HG03139 (cell line): ENCODE measurements around the gene NFKBIL1.
"Not testable (repeated sequence)": the region's sequence is repeated elsewhere in the genome, so short reads cannot be mapped to it uniquely, and the experiment has no call there.

Experiments used
- ATAC-seq: cut with Tn5 transposase; IDR thresholded peaks from one replicate; pipeline ENCODE4 v1.9.1; 2021; ENCODE audit not compliant: unreplicated experiment

Gene NFKBIL1

GRCh38 chr6:31546958-31547726, at the start of gene NFKBIL1:
TSS of gene NFKBIL1 (plus strand) at chr6:31547608. CDS start at chr6:31547695, 87 bp downstream.
- peak; percentile 45 for ATAC-seq

- ATAC-seq, result no peak
These were observed 48.7 kb upstream of the NFKBIL1 start for GRCh38 chr6:31498748-31499147.

DNA sequence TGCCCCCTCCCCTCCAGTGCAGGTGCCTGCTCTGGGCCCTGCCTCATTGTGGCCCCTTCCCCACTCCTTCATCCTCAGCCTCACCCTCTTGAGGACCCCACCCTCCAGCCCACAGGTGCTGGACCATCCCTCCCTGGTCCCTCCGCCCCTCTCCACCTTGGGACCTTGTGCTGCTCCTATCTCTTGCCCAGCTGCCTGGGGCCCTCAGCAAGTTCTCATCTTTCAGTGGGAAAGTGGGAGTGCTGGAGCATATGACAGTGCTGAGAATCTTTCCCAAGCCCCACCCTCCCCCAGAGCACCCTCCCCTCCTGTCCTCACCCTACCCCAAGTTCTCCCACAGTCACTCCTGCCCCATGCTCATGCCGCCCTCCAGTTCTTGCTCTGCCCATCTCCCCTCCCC, 47.8 kb upstream of the NFKBIL1 start:
- not testable (repeated sequence) for ATAC-seq

DNA sequence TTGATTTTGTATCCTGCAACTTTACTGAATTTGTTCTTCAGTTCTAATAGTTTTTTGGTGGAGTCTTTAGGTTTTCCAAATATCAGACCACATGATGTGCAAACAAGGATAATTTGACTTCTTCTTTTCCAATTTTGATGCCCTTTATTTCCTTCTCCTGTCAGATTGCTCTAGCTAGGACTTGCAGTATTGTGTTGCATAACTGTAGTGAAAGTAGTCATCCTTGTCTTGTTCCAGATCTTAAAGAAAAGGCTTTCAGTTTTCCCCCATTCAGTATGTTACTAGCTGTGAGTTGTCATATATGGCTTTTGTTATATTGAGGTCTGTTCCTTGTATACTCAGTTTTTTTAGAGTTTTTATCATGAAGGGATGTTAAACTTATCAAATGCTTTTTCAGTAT, 44.8 kb upstream of the NFKBIL1 start:
- no peak for ATAC-seq

GRCh38 chr6:31509036-31509435, 38.4 kb upstream of the NFKBIL1 start:
- not testable (repeated sequence) for ATAC-seq

GRCh38 chr6:31510007-31510406, 37.4 kb upstream of the NFKBIL1 start:
- ATAC-seq, result no peak

- ATAC-seq, result no peak
These were observed 33.8 kb upstream of the NFKBIL1 start for GRCh38 chr6:31513456-31514165.

- ATAC-seq, result no peak
These were observed 25.6 kb upstream of the NFKBIL1 start for GRCh38 chr6:31521835-31522234.

DNA sequence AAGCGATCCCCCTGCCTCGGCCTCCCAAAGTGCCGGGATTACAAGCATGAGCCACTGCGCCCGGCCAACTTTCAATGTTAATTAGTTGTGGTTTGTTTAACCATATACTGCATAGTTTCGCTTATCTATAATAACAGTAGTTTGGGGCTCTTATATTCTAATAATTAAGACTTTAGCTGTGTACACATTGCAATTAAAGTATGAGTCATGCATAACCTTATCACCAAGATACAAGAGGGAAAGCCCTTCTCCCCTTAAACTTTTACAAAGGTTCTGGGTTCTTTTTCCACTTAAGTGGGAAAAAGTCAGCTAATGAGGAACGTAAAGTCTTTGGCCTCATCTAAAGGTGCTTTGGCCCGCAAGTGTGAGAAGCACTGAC, 21.9 kb upstream of the NFKBIL1 start:
- ATAC-seq, result no peak

DNA sequence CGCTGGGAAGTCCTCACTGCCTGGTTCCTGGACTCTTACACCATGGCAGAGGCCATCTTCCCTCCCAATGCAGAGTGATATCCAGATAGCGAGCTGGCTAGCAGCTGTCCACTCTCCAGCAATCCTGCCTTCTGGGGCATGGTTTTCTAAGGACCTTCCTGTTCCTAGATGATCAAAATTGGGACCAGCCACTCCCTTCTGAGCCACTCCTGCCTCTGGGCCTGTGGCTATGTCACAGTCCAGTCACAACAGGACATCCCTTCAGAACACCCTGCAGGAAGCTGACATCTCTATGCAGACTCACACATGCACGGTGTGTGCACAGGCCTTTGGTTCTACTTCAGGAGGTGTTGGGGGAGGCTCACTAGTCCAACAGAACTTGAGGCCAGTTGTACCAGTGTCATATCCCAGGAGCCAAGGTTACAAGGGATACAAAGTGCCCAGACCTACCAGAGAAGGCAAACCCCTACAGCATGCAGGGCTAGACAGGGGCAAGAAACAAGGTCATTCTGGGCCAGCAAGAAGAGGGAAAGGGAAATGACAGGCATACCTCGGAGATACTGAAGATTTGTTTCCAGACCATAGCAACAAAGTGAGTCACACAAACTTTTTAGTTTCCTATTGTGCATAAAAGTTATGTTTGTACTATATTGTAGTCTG, 21.3 kb upstream of the NFKBIL1 start:
- no peak for ATAC-seq

DNA sequence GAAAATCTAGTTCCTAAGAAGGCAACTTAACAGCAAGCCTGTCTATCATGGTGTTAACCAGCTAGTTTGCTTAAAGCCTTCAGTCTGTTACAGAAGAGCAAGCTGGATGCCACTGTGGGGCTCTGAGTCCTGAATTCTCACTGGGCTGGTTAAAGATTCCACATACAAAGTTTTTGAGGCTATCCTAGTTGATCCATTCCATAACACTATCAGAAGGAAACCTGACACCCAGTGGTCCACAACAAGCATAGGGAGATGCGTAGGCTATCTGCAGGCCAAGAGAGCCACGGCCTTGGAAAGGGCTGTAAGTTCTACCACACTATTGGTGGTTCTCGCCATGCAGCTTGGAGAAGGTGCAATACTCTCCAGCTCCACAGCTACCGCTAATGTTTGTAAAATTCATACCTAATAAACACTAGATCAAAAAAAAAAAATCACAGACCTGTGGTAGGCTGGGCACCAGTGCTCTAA, 19.1 kb upstream of the NFKBIL1 start:
- no peak for ATAC-seq

GRCh38 chr6:31528821-31529328, 18.5 kb upstream of the NFKBIL1 start, which contains the start of gene MCCD1:
TSS of gene MCCD1 (plus strand) at chr6:31528962. CDS start at chr6:31529015, 53 bp downstream.
- no peak for ATAC-seq

DNA sequence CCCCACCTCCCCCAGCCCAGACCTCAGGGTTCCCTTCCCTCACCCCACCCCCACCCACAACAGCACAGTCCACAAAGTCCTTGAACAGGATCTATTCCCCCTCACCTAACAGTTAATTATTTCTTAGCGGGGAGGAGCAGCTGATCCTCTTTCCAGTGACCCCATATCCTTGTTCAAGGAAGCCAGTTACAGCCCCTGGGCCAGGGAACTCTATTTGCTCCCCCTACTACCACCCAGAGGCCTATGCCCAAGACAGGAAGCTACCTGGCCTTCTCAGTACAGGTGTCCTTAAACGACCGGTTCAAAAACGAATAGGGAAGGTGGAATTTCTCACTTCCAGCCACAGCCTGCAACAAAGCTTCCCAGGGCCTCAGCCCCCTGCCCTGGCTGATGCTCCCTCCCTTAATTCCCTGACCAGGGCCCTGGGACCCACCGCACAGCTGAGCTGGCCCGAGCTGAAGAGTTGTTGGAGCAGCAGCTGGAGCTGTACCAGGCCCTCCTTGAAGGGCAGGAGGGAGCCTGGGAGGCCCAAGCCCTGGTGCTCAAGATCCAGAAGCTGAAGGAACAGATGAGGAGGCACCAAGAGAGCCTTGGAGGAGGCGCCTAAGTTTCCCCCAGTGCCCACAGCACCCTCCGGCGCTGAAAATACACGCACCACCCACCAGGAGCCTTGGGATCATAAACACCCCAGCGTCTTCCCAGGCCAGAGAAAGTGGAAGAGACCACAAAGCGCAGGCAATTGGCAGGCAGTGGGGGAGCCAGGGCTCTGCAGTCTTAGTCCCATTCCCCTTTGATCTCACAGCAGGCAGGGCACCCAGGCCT, 17.9 kb upstream of the NFKBIL1 start:
- no peak for ATAC-seq

DNA sequence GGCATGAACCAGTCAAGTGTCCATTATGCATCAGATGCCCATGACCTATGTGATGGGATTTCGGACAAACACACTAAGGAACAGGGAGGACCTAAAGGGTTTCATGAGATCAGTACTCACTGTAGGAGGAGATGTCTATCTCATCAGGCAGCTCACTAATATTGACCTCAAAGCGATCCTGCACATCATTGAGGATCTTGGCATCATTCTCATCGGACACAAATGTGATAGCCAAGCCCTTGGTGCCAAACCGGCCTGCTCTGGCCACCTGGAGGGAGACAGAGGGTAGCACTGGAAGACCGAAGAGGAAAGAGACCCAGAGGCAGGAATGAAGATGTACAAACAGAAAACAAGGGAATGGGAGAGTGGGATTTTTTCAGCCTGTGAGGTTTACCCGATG, 16.7 kb upstream of the NFKBIL1 start:
- ATAC-seq, result no peak

- ATAC-seq, result no peak
These were observed 16.2 kb upstream of the NFKBIL1 start for GRCh38 chr6:31531162-31531561.

DNA sequence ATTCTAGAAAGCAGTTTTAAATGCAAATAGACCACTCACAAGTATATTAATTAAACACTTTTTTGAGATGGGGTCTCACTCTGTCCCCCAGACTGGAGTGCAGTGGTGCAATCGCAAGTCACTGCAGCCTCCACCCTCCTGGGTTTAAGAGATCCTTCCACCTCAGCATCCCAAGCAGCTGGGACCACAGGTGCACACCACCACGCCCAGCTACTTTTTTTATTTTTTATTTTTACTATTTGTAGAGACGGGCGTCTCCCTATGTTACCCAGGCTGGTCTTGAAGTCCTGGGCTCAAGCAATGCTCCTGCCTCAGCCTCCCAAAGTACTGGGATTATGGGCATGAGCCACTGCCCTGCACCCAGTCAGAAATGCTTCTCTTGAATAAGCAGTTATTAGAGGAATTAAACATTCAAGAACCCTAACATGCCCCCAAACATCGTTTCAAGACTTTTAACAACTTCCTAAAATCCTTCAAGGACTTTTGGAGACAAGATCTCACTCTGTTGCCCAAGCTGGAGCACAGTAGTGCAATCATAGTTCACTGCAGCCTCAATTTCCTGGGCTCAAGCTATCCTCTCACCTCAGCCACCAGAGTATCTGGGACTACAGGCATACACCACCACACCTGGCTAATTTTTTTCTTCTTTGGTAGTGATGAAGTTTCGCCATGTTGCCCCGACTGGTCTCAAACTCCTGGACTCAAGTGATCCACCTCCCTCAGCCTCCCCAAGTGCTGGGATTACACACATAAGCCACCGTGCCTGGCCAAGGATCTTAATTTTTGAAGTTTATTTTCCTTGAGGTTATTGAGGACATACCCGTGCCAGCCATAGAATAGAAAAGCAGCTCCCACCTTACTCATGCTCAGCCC, 15.4 kb upstream of the NFKBIL1 start:
- no peak for ATAC-seq

DNA sequence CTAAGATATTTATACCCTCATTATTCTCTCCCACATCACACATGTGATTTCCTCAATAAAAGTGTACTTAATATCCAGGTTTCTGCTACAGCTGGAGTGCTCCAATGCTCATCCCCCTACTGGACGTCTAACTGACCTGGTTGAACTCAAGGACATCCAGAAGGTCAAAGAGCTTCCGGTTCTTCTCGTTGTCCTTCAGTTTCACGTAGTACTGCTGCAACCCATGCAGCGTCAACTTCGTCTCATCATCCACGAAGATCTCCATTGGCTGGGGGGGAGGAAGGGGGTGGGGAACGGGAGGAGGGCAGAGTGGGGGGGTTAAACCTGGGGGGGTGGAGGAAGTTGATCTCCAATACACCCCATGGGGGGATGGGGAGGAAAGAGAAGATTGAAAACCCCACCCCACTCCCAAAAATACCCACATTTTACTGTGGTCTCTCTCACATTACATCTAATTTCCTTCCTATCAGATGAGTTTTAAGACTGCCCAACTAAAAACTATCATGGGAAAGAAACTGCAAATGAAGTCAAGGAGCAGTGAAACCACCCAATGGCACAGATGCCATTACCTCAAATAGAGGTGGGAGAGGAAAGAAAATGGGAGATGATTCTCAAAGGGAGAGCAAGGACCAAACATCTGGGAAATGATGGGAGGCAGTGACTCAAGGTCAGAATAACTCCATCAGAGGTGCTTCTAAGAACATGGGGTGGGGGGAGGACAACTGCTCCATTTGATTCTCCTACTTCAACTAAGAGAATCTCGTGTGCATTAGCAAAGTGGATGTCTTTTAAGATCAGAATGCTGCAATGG, 14.6 kb upstream of the NFKBIL1 start:
- ATAC-seq, result no peak

DNA sequence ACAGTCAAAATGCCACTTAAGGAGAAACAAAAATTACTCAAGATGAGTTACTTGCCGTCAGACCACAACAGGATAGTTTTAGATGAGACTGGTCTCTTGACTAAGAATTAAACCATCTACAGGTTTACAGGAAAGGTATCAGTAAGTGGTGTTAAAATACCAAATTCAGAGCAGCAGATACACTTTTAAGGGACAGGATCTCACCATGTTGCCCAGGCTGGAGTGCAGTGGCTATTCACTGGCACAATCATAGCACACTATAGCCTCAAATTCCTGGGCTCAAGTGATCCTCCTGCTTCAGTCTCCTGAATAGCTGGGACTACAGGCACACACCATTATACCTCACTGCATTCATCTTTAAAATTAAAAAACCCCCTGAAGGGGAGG, 14.0 kb upstream of the NFKBIL1 start:
- ATAC-seq, result no peak

- ATAC-seq, result no peak
These were observed 13.4 kb upstream of the NFKBIL1 start for GRCh38 chr6:31534011-31534410.
